DND-41 (cell line): ENCODE measurements around the gene SMIM3.

ENCODE experiments used
- ATAC-seq: fragments of 200-7000 bp; cut with Tn5 transposase; 3 replicates; pipeline ENCODE4 v1.9.1; 2021; ENCODE audit warnings: low read depth; ENCODE audit not compliant: insufficient read depth
- DNase-seq: peaks from one replicate; pipeline ENCODE4 v3.0.0-alpha.2; 2020
- H2AFZ ChIP-seq: 2 replicates; pipeline ENCODE4 v1.6.0; 2012; ENCODE audit warnings: low read depth, low read length
- H3K27ac ChIP-seq: 2 replicates; pipeline ENCODE4 v1.5.1; 2012; ENCODE audit warnings: low read length, inconsistent platforms
- H3K27me3 ChIP-seq: fragments of 200-600 bp; sonication (generic); 2 replicates; pipeline ENCODE4 v1.6.0; 2012; ENCODE audit warnings: low read length, mild to moderate bottlenecking, inconsistent platforms; ENCODE audit not compliant: insufficient read depth, poor library complexity
- H3K36me3 ChIP-seq: 2 replicates; pipeline ENCODE4 v1.5.1; 2012; ENCODE audit warnings: low read length, inconsistent platforms; ENCODE audit not compliant: insufficient read depth
- H3K4me1 ChIP-seq: 2 replicates; pipeline ENCODE4 v1.5.1; 2012; ENCODE audit warnings: mild to moderate bottlenecking, low read length; ENCODE audit not compliant: insufficient read depth
- H3K4me2 ChIP-seq: 2 replicates; pipeline ENCODE4 v1.6.0; 2012; ENCODE audit warnings: mild to moderate bottlenecking, moderate library complexity, low read length, inconsistent platforms; ENCODE audit not compliant: insufficient read depth
- H3K4me3 ChIP-seq, 2 experiments: fragments of 200-600 bp in 1 of 2; shearing (Covaris generic) in 1 of 2; 2 replicates each; pipeline ENCODE4 v1.5.1; 2012 to 2016; ENCODE audit warnings: inconsistent platforms in 2 of 2, low read length in 2 of 2, mild to moderate bottlenecking in 2 of 2, low read depth in 1 of 2, moderate library complexity in 1 of 2
- H3K79me2 ChIP-seq: 2 replicates; pipeline ENCODE4 v1.6.0; 2012; ENCODE audit warnings: low read length, inconsistent platforms; ENCODE audit not compliant: insufficient read depth
- H3K9ac ChIP-seq: 2 replicates; pipeline ENCODE4 v1.6.0; 2012; ENCODE audit warnings: low read depth, mild to moderate bottlenecking, inconsistent platforms, low read length, moderate library complexity
- H3K9me3 ChIP-seq: 2 replicates; pipeline ENCODE4 v1.5.1; 2012; ENCODE audit warnings: low read length, moderate library complexity, mild to moderate bottlenecking, inconsistent platforms; ENCODE audit not compliant: insufficient read depth, severe bottlenecking
- H4K20me1 ChIP-seq: 2 replicates; pipeline ENCODE4 v1.6.0; 2012; ENCODE audit warnings: low read length; ENCODE audit not compliant: insufficient read depth
- EZH2 ChIP-seq: IDR thresholded peaks from 3 replicates; pipeline ENCODE4 v1.6.1; 2012; ENCODE audit warnings: borderline replicate concordance, low read depth, mild to moderate bottlenecking, moderate library complexity, low read length, inconsistent platforms; ENCODE audit not compliant: severe bottlenecking
- TF ChIP-seq, protein P1 (sequence below): IDR thresholded peaks from 2 replicates; pipeline ENCODE4 v1.5.1; 2012; ENCODE audit warnings: borderline replicate concordance, low read length, moderate library complexity, mild to moderate bottlenecking; ENCODE audit not compliant: poor library complexity, severe bottlenecking; ENCODE audit errors: extremely low read depth

SMIM3 gene

DNA sequence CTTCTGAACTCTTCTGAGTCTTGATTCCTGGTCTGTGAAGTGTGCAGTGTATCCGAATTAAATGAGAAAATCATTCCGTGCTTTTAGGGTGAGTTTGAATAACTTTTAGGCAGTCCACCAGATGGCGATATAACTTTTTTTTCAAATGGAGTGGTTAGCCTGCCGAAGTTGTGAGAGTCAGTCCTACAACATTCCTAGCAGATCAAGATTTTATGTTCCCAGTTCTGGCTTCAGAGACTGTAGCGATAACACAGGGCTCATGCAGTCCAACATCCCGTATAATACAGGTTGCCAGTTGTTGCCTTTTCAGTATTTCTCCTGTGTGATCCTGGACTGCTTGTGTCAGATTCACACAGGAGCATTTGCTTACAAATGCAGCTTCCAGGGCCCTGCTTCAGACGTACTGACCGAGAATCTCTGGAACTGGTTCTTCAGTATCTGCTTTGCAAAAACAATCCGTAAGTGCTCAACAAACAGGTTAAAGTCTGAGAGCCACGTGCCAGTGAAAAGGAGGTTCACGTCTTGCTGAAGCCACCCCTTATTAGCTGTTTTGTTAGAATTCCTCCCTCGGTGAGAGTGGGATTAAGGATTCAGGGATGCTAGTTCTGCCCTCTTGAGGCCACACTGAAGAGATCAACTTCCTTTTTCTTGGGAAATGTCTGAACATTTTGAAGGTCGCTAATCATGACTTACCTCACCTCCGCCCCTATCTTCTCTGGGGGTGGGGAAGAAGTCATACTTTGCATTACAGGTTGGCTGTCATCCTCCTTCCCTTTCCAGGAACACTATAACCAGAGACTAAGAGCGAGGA lies 22.8 kb downstream of the SMIM3 start:
- H3K4me3 ChIP-seq = no peak overlapping the region
- H2AFZ ChIP-seq = no peak overlapping the region
- no peaks in the 10 kb centered on the region for H4K20me1 ChIP-seq
- ATAC-seq (peak; percentile 78), DNase-seq (peak; percentile 24)
- H3K27ac ChIP-seq = no peak overlapping the region
- TF ChIP-seq, protein P1, sequence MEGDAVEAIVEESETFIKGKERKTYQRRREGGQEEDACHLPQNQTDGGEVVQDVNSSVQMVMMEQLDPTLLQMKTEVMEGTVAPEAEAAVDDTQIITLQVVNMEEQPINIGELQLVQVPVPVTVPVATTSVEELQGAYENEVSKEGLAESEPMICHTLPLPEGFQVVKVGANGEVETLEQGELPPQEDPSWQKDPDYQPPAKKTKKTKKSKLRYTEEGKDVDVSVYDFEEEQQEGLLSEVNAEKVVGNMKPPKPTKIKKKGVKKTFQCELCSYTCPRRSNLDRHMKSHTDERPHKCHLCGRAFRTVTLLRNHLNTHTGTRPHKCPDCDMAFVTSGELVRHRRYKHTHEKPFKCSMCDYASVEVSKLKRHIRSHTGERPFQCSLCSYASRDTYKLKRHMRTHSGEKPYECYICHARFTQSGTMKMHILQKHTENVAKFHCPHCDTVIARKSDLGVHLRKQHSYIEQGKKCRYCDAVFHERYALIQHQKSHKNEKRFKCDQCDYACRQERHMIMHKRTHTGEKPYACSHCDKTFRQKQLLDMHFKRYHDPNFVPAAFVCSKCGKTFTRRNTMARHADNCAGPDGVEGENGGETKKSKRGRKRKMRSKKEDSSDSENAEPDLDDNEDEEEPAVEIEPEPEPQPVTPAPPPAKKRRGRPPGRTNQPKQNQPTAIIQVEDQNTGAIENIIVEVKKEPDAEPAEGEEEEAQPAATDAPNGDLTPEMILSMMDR = peak; percentile 74
- TF ChIP-seq EZH2 = no peak
- no peak overlapping the region for H3K4me2 ChIP-seq
- H3K9ac ChIP-seq = no peak overlapping the region
- H3K27me3 ChIP-seq = no peaks in the 10 kb centered on the region
- 0 out of 2 replicates have a peak, but pooled peaks cover 3% of the 10 kb centered on the region for H3K36me3 ChIP-seq
- no peaks in the 10 kb centered on the region for H3K79me2 ChIP-seq
- no peaks in the 10 kb centered on the region for H3K4me1 ChIP-seq
- no peaks in the 10 kb centered on the region for H3K9me3 ChIP-seq

DNA sequence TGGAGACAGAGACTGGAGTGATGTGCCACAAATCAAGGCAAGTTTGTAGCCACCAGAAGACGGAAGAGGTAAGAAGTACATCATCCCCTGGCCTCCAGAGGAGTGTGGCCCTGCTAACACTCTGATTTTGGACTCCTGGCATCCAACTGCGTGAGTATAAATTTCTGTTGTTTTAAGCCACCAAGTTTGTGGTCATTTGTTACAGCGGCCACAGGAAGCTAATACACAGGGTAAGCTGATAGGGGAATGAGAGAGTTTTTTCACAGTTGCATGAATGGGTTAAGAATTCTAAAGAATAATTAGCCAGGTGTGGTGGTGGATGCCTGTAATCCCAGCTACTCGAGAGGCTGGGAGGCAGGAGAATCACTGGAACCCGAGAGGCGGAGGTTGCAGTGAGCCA lies 25.8 kb downstream of the SMIM3 start:
- H3K27ac ChIP-seq = no peak overlapping the region
- no peak overlapping the region for H3K9ac ChIP-seq
- H3K36me3 ChIP-seq = no peaks in the 10 kb centered on the region
- H3K4me3 ChIP-seq = no peak overlapping the region
- H2AFZ ChIP-seq = no peak overlapping the region
- no peaks in the 10 kb centered on the region for H3K4me1 ChIP-seq
- H4K20me1 ChIP-seq = no peaks in the 10 kb centered on the region
- H3K4me2 ChIP-seq = no peak overlapping the region
- H3K27me3 ChIP-seq = no peaks in the 10 kb centered on the region
- no peaks in the 10 kb centered on the region for H3K79me2 ChIP-seq
- ATAC-seq (no peak), DNase-seq (no peak)
- no peak for TF ChIP-seq EZH2
- TF ChIP-seq, protein P1 = no peak
- H3K9me3 ChIP-seq = no peaks in the 10 kb centered on the region

DNA sequence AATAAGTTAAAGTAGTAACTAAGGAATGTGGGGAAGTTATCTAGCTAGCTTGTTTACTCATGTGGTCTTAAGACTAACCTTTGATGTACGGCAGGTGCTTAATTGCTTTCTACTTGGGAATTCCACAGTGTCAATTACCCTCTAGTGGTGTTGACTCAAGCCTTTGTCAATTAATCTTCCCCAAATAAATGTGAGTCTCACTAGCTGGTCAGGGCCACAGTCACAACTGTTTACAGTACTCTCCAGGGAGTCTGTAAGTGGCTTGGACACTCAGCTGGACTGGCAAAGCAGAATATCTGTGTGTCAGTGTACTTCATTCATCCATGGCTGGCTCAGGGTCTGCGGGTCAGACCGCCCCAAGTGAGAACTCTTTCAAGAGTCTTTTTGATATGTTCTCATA lies 30.8 kb downstream of the SMIM3 start:
- no peaks in the 10 kb centered on the region for H3K9me3 ChIP-seq
- H3K4me1 ChIP-seq = no peaks in the 10 kb centered on the region
- no peak overlapping the region for H3K9ac ChIP-seq
- no peak overlapping the region for H3K4me3 ChIP-seq
- DNase-seq = no peak
- H3K79me2 ChIP-seq = no peaks in the 10 kb centered on the region
- H2AFZ ChIP-seq = no peak overlapping the region
- no peak for ATAC-seq
- peaks cover 2% of the 10 kb centered on the region for H3K27me3 ChIP-seq
- no peak overlapping the region for H3K27ac ChIP-seq
- TF ChIP-seq, protein P1 = no peak
- no peak for TF ChIP-seq EZH2
- H3K36me3 ChIP-seq = no peaks in the 10 kb centered on the region
- H4K20me1 ChIP-seq = no peaks in the 10 kb centered on the region
- no peak overlapping the region for H3K4me2 ChIP-seq
